Endothelial cell of umbilical vein (primary cell): ENCODE results near the gene CDK6. TPM values are rescaled to one million over a fixed set of nuclear protein-coding genes. Genes with fewer than 3 reads are reported as not detected.
A peak's percentile ranks its signal among the peaks of the same experiment; 100 is the strongest.

Experiments
- BruUV-seq: library from RNA; stranded (reverse); fragments of 400-500 nt; replicated peaks from 2 replicates; lab custom pipeline; 2021; lab: Mats Ljungman, UMichigan
- CTCF ChIA-PET: fragments of 300-600, 350-600 bp; sonication (Branson Sonifier 250); formaldehyde crosslinking; loops from one replicate; lab custom pipeline; 2021; ENCODE audit warnings: antibody characterized with exemption, inconsistent platforms; lab: Charles Lee
- POLR2A ChIA-PET: fragments of 300-600, 350-600 bp; sonication (Branson Sonifier 250); formaldehyde crosslinking; loops from one replicate; lab custom pipeline; 2021; ENCODE audit warnings: antibody characterized with exemption, inconsistent platforms; lab: Charles Lee
- DNase-seq: peaks from one replicate; pipeline ENCODE4 v3.0.0-alpha.2; 2011; ENCODE audit warnings: low read depth, low spot score
- FAIRE-seq: peaks from 2 replicates; lab custom pipeline; 2011; peaks lifted over from hg19 to GRCh38; lab: Jason Lieb, UNC
- H2AFZ ChIP-seq: 2 replicates; pipeline ENCODE4 v1.6.0; 2012; ENCODE audit warnings: low read depth, low read length, control low read depth, inconsistent platforms
- H3K27ac ChIP-seq: 2 replicates; pipeline ENCODE4 v1.5.1; 2011; ENCODE audit warnings: low read depth, mild to moderate bottlenecking, control low read depth, low read length, moderate library complexity; ENCODE audit not compliant: insufficient read depth
- H3K27me3 ChIP-seq, 2 experiments: 2 replicates each; pipeline versions ENCODE4 v1.6.0 to v1.6.1; 2011; ENCODE audit warnings: low read length in 2 of 2, mixed read lengths in 1 of 2; ENCODE audit not compliant: control insufficient read depth in 2 of 2, insufficient read depth in 2 of 2
- H3K36me3 ChIP-seq, 2 experiments: 2 replicates in 1 of 2; 3 replicates in 1 of 2; pipeline ENCODE4 v1.5.1; 2011; ENCODE audit warnings: low read length in 2 of 2, mild to moderate bottlenecking in 1 of 2, moderate library complexity in 1 of 2; ENCODE audit not compliant: control insufficient read depth in 2 of 2, insufficient read depth in 2 of 2; ENCODE audit errors: extremely low read depth in 1 of 2
- H3K4me1 ChIP-seq: 3 replicates; pipeline ENCODE4 v1.5.1; 2011; ENCODE audit warnings: mild to moderate bottlenecking, low read length; ENCODE audit not compliant: control insufficient read depth, insufficient read depth; ENCODE audit errors: extremely low read depth
- H3K4me2 ChIP-seq: 2 replicates; pipeline ENCODE4 v1.6.1; 2011; ENCODE audit warnings: low read length, control low read depth, mixed read lengths; ENCODE audit not compliant: insufficient read depth
- H3K4me3 ChIP-seq, 3 experiments: fragments of 200-600 bp in 1 of 3; sonication (generic), shearing (Covaris generic) in 1 of 3; replicated peaks in 1 of 3; 2 replicates each; pipeline ENCODE4 v1.5.1; 2011 to 2016; ENCODE audit warnings: control low read depth in 3 of 3, low read length in 3 of 3, mild to moderate bottlenecking in 2 of 3, inconsistent platforms in 1 of 3, low read depth in 1 of 3, moderate library complexity in 1 of 3; ENCODE audit not compliant: insufficient read depth in 1 of 3
- H3K79me2 ChIP-seq: 2 replicates; pipeline ENCODE4 v1.6.0; 2012; ENCODE audit warnings: low read length, inconsistent platforms; ENCODE audit not compliant: control insufficient read depth, insufficient read depth
- H3K9ac ChIP-seq: replicated peaks from 2 replicates; pipeline ENCODE3; 2011; ENCODE audit warnings: low read length, control low read depth; ENCODE audit not compliant: insufficient read depth; ENCODE audit errors: extremely low read depth
- H3K9me1 ChIP-seq: replicated peaks from 3 replicates; pipeline ENCODE4 v1.6.0; 2011; ENCODE audit warnings: mild to moderate bottlenecking, low read length; ENCODE audit not compliant: control insufficient read depth, insufficient read depth; ENCODE audit errors: extremely low read depth
- H3K9me3 ChIP-seq: replicated peaks from 2 replicates; pipeline ENCODE4 v1.5.1; 2012; ENCODE audit warnings: low read length, inconsistent platforms; ENCODE audit not compliant: control insufficient read depth, insufficient read depth
- H4K20me1 ChIP-seq: replicated peaks from 2 replicates; pipeline ENCODE3; 2011; ENCODE audit warnings: mild to moderate bottlenecking, low read length; ENCODE audit not compliant: control insufficient read depth, insufficient read depth; ENCODE audit errors: extremely low read depth
- FOS ChIP-seq: IDR thresholded peaks from 2 replicates; pipeline ENCODE4 v1.6.1; 2011; ENCODE audit warnings: mild to moderate bottlenecking, low read length, moderate library complexity, borderline replicate concordance; ENCODE audit not compliant: insufficient read depth
- GATA2 ChIP-seq: IDR thresholded peaks from 2 replicates; pipeline ENCODE4 v1.7.0; 2011; ENCODE audit warnings: low read depth, mild to moderate bottlenecking, moderate library complexity, mixed read lengths, low read length; ENCODE audit not compliant: insufficient read length, insufficient read depth
- POLR2A ChIP-seq: IDR thresholded peaks from 2 replicates; pipeline ENCODE4 v1.6.1; 2012; ENCODE audit warnings: low read depth, mild to moderate bottlenecking, control low read depth, low read length
- POLR2AphosphoS5 ChIP-seq: IDR thresholded peaks from 2 replicates; pipeline ENCODE4 v1.6.1; 2012; ENCODE audit warnings: low read depth, mild to moderate bottlenecking, control low read depth, low read length, moderate library complexity; ENCODE audit not compliant: insufficient read depth
- dilution Hi-C: fragments of 300-500 bp; cut with MboI; formaldehyde crosslinking; loops from one replicate; pipeline ENCODE4 v1.15.0; 2019; ENCODE audit warnings: low sequenced_read_pairs; ENCODE audit not compliant: extremely low pct_ligation_motif_present
- intact Hi-C: fragments of 100-400 bp; cut with micrococcal nuclease; formaldehyde crosslinking; loops from one replicate; pipeline ENCODE4 v1.10.0; 2022
- polyA plus RNA-seq, 4 experiments: library from polyadenylated mRNA; depleted of rRNA in 3 of 4; stranded (reverse) in 3 of 4; unstranded in 1 of 4; fragments of >200 nt; gene quantifications; 2 replicates each; pipeline versions ENCODE4 v1.2.1 to v1.2.3, GENCODE V29; 2011 to 2012; ENCODE audit warnings: missing spikeins in 1 of 4
- total RNA-seq: library from RNA; stranded (reverse); gene quantifications from 2 replicates; pipeline ENCODE4 v1.2.3, GENCODE V29; 2021

Gene CDK6
- total and polyA plus RNA-seq, 2 donors (not counting 3 experiments of a cell fraction or from before 2014, with no cell fraction given), result 6.0 to 28.2 TPM

- DNase-seq (peak; percentile 90), FAIRE-seq (peak; percentile 77)
- TSS peak; percentile 44 for BruUV-seq
- Histone ChIP-seq H3K9ac (peak overlapping the region; percentile 28), H3K4me2 (peak overlapping the region; percentile 51), H3K79me2 (no peaks in the 10 kb centered on the region), H4K20me1 (no peaks in the 10 kb centered on the region), H3K27ac (peak overlapping the region; percentile 53), H3K4me3 (no peak overlapping the region), H3K27me3 (no peaks in the 10 kb centered on the region), H3K4me1 (peaks cover 35% of the 10 kb centered on the region), H2AFZ (peak overlapping the region; percentile 17), H3K9me3 (no peaks in the 10 kb centered on the region), H3K36me3 (no peaks in the 10 kb centered on the region), H3K9me1 (no peaks in the 10 kb centered on the region)
- CTCF ChIA-PET, result interaction anchor here (1.6 to 3.9 kb wide), 5 partner anchors 9 to 77 kb away, joined by 3 to 28 read pairs (median 5); no protein-coding TSS in a partner anchor
- POLR2A ChIA-PET, result interaction anchor here (0.7 kb wide), 1 partner anchor 12 kb away, joined by 5 read pairs; no protein-coding TSS in a partner anchor
- peak; percentile 20 for TF ChIP-seq FOS
- TF ChIP-seq POLR2A, result no peak
- TF ChIP-seq GATA2, result peak; percentile 24
- peak; percentile 37 for TF ChIP-seq POLR2AphosphoS5
- dilution Hi-C loops, result no loop called here
- intact Hi-C loops, result loop anchor here (1.0 kb wide), 3 partner anchors 12 to 38 kb away; no protein-coding TSS in a partner anchor
These were observed 191.0 kb downstream of the CDK6 start for GRCh38 chr7:92645114-92646061.
